ENCODE data around the gene CHD9.
"Not testable (repeated sequence)": the region's sequence is repeated elsewhere in the genome, so short reads cannot be mapped to it uniquely, and the experiment has no call there.

CHD9 gene

DNA sequence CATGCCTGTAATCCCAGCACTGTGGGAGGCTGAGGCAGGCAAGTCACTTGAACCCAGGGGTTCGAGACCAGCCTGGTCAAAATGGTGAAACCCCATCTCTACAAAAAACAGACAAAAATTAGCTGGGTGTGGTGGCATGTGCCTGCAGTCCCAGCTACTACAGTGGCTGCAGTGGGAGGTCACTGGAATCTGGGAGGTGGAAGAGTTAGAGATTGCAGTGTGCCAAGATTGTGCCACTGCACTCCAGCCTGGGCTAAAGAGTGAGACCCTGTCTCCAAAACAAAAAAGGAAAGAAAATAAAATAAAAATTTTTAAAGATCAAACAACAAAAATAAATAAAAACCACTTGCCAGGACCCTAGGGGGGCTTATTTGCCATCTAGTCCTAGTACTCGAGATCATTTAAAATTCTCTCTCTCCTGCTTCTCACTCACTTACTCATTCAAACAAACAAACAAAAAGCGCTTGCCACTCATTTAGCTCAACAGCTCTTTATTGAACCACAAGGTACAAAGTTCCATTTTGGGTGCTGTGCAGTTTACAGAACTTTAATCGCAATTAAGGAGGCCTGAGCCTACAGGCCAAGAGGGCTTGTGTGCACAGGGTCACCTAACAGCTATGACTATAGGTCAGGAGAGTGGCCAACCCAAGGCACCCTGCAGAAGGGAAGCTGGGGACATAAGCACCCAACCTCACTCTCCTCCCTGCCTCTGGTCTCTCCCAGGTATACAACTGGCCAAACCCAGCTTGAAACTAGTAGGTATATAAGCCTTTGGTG lies 6.5 kb upstream of the CHD9 start:
- no peak for DNase-seq (ENCODE audit: low read depth in 2 of 2)

DNA sequence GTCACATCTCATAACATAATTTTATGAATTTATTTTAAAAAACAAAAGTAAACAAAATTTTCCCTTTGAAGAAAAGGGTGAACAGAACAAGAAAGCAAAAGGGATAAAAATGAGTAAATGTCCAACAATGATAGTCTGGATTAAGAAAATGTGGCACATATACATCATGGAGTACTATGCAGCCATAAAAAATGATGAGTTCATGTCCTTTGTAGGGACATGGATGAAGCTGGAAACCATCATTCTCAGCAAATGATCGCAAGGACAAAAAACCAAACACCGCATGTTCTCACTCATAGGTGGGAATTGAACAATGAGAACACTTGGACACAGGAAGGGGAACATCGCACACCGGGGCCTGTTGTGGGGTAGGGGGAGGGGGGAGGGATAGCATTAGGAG lies 3.5 kb upstream of the CHD9 start:
- DNase-seq (ENCODE audit: low read depth in 2 of 2), result not testable (repeated sequence)

DNA sequence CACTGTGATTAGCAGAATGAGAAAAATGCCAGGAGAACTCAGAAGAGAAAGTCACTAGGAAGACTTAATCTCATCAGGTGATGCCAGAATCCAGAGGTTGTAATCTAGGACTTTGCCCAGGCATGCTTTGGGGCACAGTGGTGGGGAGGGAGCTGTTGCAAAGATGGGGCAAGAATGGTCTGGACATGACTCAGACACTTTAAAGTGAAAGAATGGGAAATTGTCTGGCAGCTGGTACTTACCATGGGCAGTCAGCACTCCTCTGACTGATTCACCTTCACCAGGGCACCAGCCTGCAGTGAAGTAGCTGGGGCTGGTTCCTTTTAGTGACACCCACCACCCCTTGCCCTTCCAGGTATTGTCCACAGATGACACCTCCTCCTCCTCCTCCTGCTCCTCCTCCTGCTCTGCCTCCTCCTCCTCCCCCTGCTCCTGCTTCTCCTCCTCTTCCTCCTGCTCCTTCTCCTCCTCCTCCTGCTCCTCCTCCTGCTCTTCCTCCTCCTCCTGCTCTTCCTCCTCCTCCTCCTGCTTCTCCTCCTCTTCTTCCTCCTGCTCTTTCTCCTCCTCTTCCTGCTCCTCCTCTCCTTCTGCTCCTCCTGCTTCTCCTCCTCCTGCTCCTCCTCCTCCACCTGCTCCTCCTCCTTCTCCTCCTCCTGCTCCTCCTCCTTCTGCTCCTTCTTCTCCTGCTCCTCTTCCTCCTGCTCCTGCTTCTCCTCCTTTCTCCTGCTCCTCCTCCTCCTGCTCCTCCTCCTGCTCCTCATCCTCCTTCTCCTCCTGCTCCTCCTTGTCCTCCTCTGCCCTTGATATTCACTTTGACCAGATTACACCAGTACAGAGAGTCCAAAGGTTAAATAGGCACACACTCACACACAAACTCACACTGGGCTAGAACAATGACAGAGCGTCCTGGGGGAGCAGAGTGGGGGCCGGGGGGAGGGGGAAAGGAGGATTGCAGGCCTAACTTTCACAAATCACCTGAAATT lies 2.0 kb upstream of the CHD9 start, which contains the start of gene CHD9NB:
TSS of gene CHD9NB (minus strand) at position 379 of the 983 bp plus-strand sequence. CDS start 8,739 bp downstream, outside the sequence.
- DNase-seq (ENCODE audit: low read depth in 2 of 2), result no peak

DNA sequence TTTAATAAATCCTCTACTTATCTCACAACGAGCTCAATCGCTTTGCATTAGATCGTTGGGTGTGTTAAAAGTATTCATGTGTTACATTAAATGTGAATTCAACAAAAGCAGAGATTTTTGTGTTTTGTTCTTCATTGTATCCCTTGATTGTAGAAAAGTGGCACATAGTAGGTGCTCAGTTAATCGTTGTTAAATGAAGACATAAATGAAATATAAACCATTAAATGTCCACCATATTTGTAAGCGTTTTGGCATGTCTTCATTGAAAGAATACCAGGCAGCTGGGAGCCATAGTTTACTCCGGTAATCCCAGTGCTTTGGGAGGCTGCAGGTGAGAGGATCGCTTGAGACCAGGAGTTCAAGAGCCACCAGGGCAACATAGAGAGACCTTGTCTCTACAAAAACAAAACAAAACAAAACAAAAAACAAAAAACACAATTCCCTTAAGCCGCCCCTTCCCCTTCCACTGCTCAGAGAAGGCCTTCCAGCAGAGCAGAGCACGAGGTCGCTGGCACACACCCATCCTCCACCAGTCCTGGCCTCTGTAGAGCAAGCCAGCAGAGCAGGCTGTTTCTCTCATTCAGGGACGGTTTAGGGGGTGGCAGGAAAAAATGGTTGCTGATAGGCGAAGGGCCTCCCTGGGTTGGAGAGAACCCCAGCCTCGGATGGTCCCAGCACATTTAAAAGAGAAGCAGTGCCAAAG lies 673 bp upstream of the CHD9 start:
- no peak for DNase-seq (ENCODE audit: low read depth in 2 of 2)

DNA sequence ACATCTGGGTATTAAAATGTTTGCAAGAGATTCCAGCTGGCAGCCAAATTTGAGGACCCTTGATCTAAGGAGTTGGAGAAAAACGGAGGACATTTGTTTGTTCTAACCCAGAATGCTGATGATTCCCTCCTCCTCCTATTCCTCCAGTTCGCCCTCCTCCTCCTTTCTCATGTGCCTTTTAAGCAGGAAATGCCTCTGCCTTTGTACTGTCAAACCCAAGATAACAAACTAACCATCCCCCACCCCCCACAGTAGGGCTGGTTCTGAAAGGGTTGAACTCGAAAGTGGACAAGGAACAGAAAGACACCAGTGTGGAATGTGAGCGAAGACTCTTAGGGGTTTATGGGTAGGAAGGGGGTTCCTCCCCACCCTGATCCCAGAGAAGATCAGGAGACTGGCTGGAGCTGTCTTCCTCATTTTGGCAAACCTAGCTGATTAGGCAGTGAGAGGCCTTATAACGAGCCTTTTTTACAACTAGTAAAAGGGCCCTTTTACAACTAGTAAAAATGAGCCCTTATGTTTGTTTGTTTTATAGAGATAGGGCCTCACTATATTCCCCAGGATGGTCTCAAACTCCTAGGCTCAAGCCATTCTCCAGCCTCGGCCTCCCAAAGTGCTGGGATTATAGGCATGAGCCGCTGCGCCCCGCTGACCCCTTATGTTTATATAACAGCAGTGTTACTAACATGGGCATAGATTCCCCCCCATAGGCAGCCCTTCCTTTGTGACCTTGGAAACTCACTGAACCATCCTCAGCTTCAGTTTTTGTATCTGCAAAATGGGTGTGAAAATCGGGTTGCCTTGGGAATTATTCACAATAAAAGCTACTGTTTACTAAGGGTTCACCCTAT lies 975 bp downstream of the CHD9 start:
- DNase-seq (ENCODE audit: low read depth in 2 of 2), result no peak

DNA sequence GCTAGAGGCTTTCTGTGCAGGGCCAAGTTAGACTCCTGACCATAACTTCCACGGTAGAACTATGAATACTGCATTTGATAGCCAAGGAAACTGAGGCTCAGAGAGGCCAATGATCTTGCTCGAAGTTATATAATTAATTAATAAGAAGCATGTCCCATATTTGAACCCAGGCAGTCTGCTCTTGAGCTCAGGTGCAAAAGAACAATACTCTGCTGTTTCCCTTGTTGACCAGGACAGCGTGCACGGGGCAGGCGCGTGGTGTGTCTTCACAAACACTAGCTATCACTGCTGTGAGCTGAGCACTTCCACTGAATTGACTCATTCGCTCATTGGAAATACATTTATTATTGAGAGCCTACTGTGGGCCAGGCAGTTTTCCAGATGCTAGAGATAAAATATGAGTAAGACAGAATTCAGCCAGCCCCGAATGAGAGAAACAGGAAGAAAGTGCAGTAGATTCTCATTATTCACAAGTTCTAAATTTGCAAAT lies 1.6 kb downstream of the CHD9 start:
- DNase-seq (ENCODE audit: low read depth in 2 of 2), result no peak

DNA sequence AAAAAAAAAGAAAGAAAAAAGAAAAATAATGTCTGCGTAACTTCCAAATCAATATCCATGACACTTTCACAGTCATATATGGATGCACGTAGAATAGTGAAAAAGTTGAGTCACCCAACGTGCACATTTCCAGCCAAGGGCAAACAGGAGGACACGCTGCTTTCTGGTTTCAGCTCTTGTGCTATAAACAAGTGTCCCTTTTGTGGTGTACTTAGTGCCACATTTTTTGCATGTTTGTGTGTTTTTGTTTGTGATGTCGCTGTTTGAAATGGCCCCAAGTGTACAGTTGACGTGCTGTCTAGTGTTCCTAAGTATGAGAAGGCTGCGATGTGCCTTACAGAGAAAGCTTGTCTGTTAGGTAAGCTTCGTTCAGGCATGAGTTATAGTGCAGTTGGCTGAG lies 2.9 kb downstream of the CHD9 start:
- no peak for DNase-seq (ENCODE audit: low read depth in 2 of 2)

- DNase-seq (ENCODE audit: low read depth in 2 of 2), result no peak
Measured at GRCh38 chr16:53058441-53058840, 3.6 kb downstream of the CHD9 start.

DNA sequence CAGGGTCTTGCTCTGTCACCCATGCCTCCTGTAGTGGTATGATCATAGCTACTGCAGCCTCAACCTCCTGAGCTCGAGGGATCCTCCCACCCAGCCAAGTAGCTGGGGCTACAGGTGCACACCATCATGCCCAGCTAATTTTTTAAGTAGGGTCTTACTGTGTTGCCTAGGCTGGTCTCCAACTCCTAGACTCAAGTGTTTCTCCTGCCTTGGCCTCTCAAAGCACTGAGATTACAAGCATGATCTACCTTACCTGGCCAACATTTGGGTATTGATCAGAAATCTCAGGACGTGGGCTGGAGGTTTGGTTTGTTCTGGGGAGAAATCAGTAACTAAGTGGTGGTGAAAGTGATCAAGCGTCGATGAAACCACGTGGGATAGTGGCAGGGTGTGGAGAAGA lies 4.1 kb downstream of the CHD9 start:
- no peak for DNase-seq (ENCODE audit: low read depth in 2 of 2)

GRCh38 chr16:53059672-53060071 lies 4.9 kb downstream of the CHD9 start:
- DNase-seq (ENCODE audit: low read depth in 2 of 2), result no peak

GRCh38 chr16:53061256-53061655 lies 6.5 kb downstream of the CHD9 start:
- no peak for DNase-seq (ENCODE audit: low read depth in 2 of 2)

DNA sequence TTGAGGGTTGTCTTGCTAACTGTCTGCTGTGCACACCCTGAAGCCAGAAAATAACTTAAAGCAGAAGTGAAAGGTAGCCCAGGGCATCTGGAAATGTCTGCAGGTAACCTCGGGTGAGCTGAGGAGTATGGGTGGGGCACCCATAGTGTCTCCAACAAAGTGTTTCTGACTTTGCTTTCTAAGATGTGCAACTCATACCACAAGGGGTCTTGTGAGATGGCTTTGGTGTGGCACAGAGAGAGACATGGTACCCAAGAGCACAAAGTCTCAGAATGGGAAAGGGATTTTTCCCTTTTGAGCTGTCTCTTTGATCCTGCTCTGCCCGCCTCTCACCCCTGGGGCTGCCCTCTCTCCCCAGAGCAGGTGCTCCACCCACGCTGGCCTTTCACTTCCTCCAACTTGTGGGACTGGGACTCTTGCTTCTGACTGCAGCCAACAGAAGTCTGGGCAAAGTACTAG lies 6.9 kb downstream of the CHD9 start:
- DNase-seq (ENCODE audit: low read depth in 2 of 2), result peak in 1 of 2 donors; percentile 22

DNA sequence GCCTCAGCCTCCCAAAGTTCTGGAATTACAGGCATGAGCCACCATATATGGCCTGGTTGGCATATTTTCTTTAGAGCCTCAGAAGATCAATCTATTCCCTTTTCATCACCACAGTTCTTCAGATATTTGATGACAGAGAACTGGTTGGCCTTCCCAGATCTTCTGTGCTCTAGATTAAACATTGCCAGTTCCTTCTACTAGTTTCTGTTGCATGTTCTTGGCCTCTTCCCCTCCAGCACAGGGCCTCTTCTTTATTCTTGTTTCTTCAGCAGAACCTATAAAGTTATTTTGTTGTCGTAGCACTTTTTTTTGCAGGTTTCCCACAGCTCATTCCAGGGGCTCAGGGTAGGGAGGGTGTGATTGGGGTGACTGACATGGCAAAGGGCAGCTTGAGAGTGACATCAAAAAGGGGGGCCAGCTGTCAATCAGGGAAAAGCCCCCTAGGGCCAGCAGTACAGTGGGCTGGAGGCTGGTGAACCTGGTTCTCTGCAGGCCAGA lies 9.3 kb downstream of the CHD9 start:
- no peak for DNase-seq (ENCODE audit: low read depth in 2 of 2)

DNA sequence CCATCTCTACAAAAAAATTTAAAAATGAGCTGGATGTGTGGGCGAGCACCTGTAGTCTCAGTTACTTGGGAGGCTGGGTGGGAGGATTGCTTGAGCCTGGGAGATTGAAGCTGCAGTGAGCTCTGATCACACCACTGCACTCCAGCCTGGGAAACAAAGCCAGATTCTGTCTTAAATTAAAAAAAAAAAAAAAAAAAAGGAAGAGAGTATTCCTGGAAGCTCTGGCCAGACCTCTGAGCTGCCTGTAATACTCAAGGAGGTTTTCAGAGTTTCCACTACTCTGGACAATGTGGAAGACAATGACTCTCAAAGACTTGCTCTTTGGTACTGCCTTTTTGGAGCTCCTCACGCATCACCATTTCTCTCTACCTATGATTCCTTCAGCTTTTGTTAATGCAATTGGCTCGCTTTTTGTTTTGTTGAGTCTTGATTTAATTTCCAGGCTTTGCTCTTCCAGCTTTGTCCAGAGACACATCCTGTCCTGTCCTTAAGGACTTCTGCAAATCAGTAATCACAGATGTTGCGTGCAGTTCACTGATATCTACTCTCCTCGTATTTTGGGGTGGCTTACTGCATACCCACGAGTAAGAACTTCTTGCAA lies 10.8 kb downstream of the CHD9 start:
- no peak for DNase-seq (ENCODE audit: low read depth in 2 of 2)

DNA sequence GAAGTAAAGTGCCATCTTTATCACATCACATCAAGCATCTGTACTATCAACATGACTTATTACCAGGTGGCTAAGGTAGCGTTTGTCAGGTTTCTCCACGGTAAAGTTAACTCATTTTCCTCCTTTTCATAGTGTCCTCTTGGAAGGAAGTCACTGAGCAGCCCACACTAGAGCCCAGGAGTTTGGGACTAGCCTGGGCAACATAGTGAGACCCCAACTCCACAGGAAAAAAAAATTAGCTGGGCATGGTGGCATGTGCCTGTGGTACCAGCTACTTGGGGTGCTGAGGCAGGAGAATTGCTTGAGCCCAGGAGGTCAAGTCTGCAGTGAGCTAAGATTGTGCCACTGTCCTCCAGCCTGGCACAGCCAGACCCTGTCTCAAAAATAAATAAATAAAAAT lies 12.9 kb downstream of the CHD9 start:
- no peak for DNase-seq (ENCODE audit: low read depth in 2 of 2)

DNA sequence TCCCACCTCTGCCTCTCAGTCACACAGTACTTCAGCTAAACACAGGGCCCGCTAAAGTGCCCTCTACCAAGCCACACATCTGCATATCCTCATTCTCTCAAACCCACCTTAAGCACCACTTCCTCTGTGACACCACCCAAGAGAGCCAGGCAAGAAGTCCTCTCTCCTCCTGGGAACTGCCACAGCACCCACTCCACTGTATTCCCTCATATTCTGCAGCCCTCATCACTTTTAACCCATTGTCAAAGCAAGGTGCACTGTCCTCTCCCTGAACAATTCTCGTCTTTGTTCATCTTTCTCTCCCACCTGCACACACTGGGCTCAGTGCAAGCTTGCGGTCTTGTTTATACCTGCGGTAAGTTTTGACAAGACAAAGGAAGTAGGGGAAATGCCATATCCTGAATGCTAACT lies 13.6 kb downstream of the CHD9 start:
- DNase-seq (ENCODE audit: low read depth in 2 of 2), result no peak

DNA sequence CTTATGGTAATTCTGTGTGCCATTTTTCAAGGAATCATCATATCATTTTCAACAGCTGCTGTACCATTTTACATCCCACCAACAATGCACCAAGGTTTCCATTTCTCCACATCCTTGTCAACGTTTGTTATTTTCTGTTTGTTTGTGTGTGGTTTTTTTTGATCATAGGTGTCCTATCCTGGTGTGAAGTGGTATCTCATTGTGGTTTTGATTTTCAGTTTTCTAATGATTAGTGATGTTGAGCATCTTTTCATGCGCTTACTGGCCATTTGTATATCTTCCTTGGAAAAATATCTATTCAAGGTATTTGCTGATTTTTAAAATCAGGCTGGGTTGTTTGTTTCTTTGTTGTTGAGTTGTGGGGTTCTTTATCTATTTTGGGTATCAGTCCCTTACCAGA lies 15.0 kb downstream of the CHD9 start:
- no peak for DNase-seq (ENCODE audit: low read depth in 2 of 2)

DNA sequence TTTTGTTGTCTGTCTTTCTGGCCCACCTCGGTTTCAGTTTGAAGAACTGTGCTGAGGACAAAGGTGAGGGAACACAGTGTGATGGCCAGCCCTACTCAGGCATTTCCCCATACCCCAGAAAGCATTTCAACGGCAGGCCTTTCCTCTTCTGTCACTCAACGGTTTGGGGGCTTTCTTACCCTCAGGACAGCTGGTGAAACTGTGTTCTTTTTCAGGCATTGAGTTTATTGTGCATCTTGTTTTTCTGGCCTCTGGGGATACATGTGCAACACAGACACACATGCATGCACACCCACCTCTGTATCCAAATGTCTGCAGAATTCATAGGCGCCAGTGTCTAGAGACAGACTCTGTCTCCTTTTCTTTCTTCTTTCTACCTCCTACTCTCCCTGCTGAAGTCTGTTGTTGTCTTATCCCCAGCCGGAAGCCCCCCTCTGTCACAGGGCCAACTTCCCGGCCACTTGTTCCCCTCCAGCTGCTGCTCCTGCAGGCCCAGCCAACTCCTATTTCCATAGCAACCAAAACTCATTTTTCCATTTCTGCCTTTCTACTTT lies 17.0 kb downstream of the CHD9 start:
- no peak for DNase-seq (ENCODE audit: low read depth in 2 of 2)

DNA sequence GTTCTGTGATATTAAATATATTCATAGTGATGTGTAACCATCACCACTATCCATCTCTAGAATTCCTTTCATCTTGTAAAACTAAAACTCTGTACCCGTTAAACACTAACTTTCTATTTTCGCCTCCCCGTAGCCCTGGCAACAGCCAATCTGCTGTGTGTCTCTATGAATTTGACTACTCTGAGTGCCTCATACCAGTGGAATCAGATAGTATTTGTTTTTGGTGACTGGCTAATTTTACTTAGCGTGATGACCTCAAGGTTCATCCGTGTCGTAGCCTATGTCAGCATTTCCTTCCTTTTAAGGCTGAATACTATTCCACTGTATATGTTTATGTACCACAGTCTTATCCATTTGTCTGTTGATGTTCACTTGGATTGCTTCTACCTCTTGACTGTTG lies 18.2 kb downstream of the CHD9 start:
- DNase-seq (ENCODE audit: low read depth in 2 of 2), result no peak

GRCh38 chr16:53074296-53074695 lies 19.5 kb downstream of the CHD9 start:
- not testable (repeated sequence) for DNase-seq (ENCODE audit: low read depth in 2 of 2)

Data from activated CD4-positive, alpha-beta T cell treated with anti-CD3 and anti-CD28 coated beads for 24 hours (primary cell).